ENCODE results near the gene MALT1. TPM values are rescaled to one million over a fixed set of nuclear protein-coding genes. Genes with fewer than 3 reads are reported as not detected.
A peak's percentile ranks its signal among the peaks of the same experiment; 100 is the strongest.

Gene MALT1, protein sequence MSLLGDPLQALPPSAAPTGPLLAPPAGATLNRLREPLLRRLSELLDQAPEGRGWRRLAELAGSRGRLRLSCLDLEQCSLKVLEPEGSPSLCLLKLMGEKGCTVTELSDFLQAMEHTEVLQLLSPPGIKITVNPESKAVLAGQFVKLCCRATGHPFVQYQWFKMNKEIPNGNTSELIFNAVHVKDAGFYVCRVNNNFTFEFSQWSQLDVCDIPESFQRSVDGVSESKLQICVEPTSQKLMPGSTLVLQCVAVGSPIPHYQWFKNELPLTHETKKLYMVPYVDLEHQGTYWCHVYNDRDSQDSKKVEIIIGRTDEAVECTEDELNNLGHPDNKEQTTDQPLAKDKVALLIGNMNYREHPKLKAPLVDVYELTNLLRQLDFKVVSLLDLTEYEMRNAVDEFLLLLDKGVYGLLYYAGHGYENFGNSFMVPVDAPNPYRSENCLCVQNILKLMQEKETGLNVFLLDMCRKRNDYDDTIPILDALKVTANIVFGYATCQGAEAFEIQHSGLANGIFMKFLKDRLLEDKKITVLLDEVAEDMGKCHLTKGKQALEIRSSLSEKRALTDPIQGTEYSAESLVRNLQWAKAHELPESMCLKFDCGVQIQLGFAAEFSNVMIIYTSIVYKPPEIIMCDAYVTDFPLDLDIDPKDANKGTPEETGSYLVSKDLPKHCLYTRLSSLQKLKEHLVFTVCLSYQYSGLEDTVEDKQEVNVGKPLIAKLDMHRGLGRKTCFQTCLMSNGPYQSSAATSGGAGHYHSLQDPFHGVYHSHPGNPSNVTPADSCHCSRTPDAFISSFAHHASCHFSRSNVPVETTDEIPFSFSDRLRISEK
- total RNA-seq, result 10 to 100 TPM; 25.7 to 34.7 (median 28.3) TPM

DNA sequence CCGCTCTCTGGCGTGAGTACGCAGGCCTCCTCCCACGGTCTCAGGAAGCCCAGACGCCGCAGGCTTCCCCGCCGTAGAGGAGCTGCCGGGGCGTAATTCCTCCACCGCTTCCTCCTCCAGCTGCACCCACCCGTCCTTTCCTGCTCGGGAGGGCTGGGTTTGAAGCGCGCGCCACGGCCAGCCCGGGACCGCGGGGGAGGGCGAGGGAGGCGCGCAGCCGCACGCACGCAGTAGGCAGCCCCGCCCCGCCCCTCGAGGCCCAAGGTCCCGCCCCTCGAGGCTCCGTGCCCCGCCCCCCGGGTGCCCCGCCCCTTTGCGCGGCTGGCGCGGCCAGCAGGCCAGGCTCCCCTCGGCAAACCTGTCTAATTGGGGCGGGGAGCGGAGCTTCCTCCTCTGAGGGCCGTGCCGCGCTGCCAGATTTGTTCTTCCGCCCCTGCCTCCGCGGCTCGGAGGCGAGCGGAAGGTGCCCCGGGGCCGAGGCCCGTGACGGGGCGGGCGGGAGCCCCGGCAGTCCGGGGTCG, at the start of gene MALT1:
Gene MALT1 (plus strand): TSS at position 355 of the 521 bp plus-strand sequence. CDS start 179 bp downstream, outside the sequence.
- H3K27me3 ChIP-seq, result no peaks in the 10 kb centered on the region
- peak within 1 kb of the TSS; percentile 98 to 100 (median 99) for H3K27ac ChIP-seq
- H3K9me3 ChIP-seq, result no peaks in the 10 kb centered on the region
- H3K4me3 ChIP-seq, result peak within 1 kb of the TSS; percentile 86 to 99 (median 92)
- H3K4me1 ChIP-seq, result peaks cover 0 to 20% (median 4%) of the 10 kb centered on the region in 4 donors
- H3K36me3 ChIP-seq, result no peaks in the 10 kb centered on the region
- peak; percentile 94 to 98 (median 98) for DNase-seq
- TF ChIP-seq, protein P1, sequence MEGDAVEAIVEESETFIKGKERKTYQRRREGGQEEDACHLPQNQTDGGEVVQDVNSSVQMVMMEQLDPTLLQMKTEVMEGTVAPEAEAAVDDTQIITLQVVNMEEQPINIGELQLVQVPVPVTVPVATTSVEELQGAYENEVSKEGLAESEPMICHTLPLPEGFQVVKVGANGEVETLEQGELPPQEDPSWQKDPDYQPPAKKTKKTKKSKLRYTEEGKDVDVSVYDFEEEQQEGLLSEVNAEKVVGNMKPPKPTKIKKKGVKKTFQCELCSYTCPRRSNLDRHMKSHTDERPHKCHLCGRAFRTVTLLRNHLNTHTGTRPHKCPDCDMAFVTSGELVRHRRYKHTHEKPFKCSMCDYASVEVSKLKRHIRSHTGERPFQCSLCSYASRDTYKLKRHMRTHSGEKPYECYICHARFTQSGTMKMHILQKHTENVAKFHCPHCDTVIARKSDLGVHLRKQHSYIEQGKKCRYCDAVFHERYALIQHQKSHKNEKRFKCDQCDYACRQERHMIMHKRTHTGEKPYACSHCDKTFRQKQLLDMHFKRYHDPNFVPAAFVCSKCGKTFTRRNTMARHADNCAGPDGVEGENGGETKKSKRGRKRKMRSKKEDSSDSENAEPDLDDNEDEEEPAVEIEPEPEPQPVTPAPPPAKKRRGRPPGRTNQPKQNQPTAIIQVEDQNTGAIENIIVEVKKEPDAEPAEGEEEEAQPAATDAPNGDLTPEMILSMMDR (IDR thresholded peaks at IDR 0.05), result no peak
- TF ChIP-seq POLR2A (IDR thresholded peaks at IDR 0.05), result peak; percentile 88

DNA sequence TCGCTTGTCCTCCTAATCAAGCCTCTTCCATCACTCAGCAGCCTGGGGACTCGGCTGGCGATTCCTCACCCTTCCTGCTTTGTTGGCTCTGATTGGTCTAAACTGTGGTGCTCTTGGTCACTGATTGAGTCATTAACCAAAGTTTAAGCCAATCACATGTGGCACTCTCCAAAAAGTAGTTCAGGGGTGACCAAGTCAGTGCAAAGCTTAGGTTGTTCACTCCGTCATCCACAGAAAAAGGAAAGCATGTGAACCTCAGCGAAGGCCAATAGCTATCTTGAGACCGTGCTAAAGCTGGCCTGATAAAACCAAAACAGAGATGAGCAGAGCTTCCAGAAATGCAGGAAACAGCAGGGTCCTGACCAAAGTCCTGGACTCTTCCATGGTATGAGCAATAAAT, 47.3 kb upstream of the MALT1 start:
- TF ChIP-seq, protein P1 (IDR thresholded peaks at IDR 0.05), result no peak
- no peak for TF ChIP-seq POLR2A (IDR thresholded peaks at IDR 0.05)
- Histone ChIP-seq H3K27ac (no peak overlapping the region), H3K9me3 (no peaks in the 10 kb centered on the region), H3K27me3 (no peaks in the 10 kb centered on the region), H3K4me3 (no peak overlapping the region), H3K36me3 (no peaks in the 10 kb centered on the region), H3K4me1 (no peaks in the 10 kb centered on the region)
- no peak for DNase-seq

DNA sequence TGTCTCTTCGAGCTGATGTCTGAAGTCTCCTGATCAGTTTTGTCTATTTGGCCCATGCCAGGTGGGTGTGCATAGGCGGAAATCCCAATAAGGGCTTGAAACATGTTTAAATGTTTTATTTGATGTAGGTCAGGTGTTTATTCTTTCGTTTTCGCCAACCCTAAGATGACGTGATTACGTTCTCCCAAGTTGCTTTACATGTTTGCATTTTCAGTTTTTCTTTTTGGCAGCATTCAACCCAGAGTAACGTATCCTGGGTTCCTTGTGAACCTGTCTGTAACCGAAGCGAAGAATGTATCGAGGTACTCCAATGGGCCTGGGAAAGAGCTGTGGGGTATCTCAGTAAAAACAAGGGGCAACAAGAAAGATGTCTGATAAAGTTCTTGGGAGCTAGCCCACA, 45.4 kb upstream of the MALT1 start:
- Histone ChIP-seq H3K4me1 (no peaks in the 10 kb centered on the region), H3K27ac (no peak overlapping the region), H3K27me3 (no peaks in the 10 kb centered on the region), H3K36me3 (no peaks in the 10 kb centered on the region), H3K9me3 (no peaks in the 10 kb centered on the region), H3K4me3 (no peak overlapping the region)
- DNase-seq, result no peak
- no peak for TF ChIP-seq POLR2A (IDR thresholded peaks at IDR 0.05)
- TF ChIP-seq, protein P1 (IDR thresholded peaks at IDR 0.05), result no peak

DNA sequence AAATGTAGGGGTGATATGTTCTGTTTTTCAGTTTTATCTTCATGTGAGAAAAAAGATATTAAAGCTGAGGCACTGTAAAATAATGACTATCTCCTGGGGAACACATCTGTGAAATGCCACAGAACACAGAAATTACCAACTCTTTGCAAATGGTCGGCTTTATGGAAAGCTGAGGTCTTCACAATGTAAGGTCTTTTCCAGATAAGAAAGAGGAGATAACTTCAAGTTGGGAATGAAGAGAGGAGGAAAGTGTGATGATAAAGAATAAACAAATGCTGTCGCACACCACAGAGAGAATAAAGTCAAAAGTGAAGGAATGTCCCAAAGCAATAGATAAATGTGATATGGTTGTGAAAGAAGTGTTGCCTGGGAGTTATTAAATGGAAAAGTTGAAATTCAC, 41.2 kb upstream of the MALT1 start:
- Histone ChIP-seq H3K4me3 (no peak overlapping the region), H3K9me3 (no peaks in the 10 kb centered on the region), H3K27me3 (no peaks in the 10 kb centered on the region), H3K27ac (no peak overlapping the region), H3K36me3 (no peaks in the 10 kb centered on the region), H3K4me1 (no peaks in the 10 kb centered on the region)
- DNase-seq, result no peak
- no peak for TF ChIP-seq POLR2A (IDR thresholded peaks at IDR 0.05)
- TF ChIP-seq, protein P1 (IDR thresholded peaks at IDR 0.05), result no peak

DNA sequence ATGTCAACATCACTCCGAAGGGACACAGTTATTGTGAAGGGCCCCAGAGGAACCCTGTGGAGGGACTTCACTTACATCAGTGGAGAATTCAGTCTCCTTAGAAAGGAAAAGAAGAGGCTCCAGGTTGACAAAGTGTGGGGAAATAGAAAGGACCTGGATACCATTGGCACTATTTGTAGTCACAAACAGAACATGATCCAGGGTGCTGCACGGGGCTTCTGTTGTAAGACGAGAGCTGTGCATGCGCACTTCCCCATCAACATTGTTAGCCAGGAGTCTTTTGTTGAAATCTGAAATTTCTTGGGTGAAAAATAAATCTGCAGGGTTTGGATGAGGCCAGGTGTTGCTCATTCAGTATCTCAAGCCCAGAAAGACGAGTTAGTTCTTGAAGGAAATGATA, 40.0 kb upstream of the MALT1 start:
- no peaks in the 10 kb centered on the region for H3K27me3 ChIP-seq
- H3K9me3 ChIP-seq, result no peaks in the 10 kb centered on the region
- no peaks in the 10 kb centered on the region for H3K4me1 ChIP-seq
- H3K36me3 ChIP-seq, result no peaks in the 10 kb centered on the region
- no peak overlapping the region for H3K27ac ChIP-seq
- H3K4me3 ChIP-seq, result no peak overlapping the region
- no peak for TF ChIP-seq POLR2A (IDR thresholded peaks at IDR 0.05)
- TF ChIP-seq, protein P1 (IDR thresholded peaks at IDR 0.05), result no peak
- DNase-seq, result no peak
